Measurements from ENCODE around the gene LRRTM2. TPM values are rescaled to one million over a fixed set of nuclear protein-coding genes. Genes with fewer than 3 reads are reported as not detected.
A peak's percentile ranks its signal among the peaks of the same experiment; 100 is the strongest.
"Not testable (repeated sequence)": the region's sequence is repeated elsewhere in the genome, so short reads cannot be mapped to it uniquely, and the experiment has no call there.

LRRTM2 gene
- total RNA-seq = 0.06 TPM in 1 of 2 replicates, not detected in the other

GRCh38 chr5:138874771-138875551, at the start of gene LRRTM2:
TSS of gene LRRTM2 (minus strand) at chr5:138875335. CDS start at chr5:138874911, 424 bp downstream.
- DNase-seq (ENCODE audit: extremely low read depth, low read depth, low spot score) = no peak

- no peak for DNase-seq (ENCODE audit: extremely low read depth, low read depth, low spot score)
Measured at GRCh38 chr5:138922494-138922893, 47.4 kb upstream of the LRRTM2 start.

GRCh38 chr5:138921362-138921761, 46.2 kb upstream of the LRRTM2 start:
- DNase-seq (ENCODE audit: extremely low read depth, low read depth, low spot score) = not testable (repeated sequence)

DNA sequence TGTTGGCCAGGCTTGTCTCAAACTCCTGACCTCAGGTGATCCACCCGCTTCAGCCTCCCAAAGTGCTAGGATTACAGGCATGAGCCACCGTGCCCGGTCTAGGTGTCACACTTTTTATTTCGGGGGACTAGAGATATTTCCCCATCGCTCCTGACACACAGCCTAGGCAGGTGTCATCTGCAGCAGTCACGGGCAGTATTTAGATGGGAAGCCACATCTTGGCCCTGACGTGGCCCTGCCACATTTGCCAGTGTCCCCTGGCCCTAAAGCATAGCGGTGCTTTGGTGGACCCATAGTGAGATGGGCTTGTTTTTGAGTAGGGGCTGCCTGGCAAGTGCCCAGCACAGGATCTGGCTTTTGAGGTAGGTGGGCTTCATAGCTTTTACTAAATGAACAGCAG, 45.0 kb upstream of the LRRTM2 start:
- DNase-seq (ENCODE audit: extremely low read depth, low read depth, low spot score) = no peak

DNA sequence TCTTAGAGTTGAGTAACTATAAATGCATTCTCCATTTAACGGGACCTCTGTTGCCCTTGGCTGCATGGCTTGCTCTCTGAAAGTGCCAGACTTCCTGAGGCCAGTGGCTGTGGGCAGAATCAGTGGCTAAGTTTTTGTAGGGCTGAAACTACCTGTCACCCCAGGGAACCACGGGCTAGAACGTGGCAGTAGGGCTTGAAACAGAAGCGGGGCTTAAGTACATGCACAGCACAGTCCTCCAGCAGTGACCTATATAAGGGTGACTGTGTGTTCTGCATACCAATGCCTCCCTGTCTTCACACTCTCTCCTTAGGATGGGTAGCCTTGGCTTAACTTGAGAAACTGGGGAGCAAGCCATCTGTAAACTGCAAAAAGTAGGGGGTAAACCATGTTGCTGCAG, 43.6 kb upstream of the LRRTM2 start:
- DNase-seq (ENCODE audit: extremely low read depth, low read depth, low spot score) = no peak

DNA sequence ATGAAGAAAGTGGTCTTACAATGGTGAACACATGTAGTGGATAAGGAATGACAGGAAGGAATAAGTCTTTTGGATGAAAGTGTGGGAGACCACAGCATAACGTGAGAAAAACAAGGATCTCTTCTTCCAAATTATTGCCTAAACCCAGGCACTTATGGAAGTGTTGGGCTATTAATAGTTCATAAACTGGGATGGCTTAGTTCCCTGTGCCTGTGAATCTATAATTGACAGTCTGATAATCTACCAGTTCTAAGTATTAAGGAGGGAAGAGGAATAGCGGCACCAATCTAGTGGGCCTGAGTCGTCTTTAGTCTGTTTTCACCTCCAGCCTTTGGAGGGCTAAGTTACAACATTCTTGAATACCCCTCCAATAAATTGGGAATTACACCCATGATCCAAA, 39.2 kb upstream of the LRRTM2 start:
- DNase-seq (ENCODE audit: extremely low read depth, low read depth, low spot score) = no peak

- DNase-seq (ENCODE audit: extremely low read depth, low read depth, low spot score) = no peak
Measured at GRCh38 chr5:138913773-138914172, 38.6 kb upstream of the LRRTM2 start.

DNA sequence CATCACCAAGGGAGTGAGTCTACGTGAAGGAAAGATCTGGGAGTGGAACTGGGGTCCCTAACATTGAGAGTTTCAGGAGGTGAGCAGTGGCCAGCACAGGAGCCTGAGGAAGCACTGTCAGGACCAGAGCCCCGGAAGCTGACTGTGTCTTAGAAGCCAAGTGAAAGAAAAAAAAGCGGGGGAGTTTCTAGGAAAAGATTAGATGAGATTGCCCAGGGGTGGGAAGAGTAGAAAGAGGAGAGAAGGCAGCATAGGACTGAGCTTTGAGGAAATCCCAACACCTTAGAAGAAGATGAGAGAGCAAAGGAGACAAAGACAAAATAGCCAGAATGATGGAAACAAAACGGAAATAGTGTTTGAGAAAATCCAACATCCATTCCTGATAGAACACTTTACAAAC, 37.0 kb upstream of the LRRTM2 start:
- no peak for DNase-seq (ENCODE audit: extremely low read depth, low read depth, low spot score)

- DNase-seq (ENCODE audit: extremely low read depth, low read depth, low spot score) = no peak
Measured at GRCh38 chr5:138911441-138911840, 36.3 kb upstream of the LRRTM2 start.

DNA sequence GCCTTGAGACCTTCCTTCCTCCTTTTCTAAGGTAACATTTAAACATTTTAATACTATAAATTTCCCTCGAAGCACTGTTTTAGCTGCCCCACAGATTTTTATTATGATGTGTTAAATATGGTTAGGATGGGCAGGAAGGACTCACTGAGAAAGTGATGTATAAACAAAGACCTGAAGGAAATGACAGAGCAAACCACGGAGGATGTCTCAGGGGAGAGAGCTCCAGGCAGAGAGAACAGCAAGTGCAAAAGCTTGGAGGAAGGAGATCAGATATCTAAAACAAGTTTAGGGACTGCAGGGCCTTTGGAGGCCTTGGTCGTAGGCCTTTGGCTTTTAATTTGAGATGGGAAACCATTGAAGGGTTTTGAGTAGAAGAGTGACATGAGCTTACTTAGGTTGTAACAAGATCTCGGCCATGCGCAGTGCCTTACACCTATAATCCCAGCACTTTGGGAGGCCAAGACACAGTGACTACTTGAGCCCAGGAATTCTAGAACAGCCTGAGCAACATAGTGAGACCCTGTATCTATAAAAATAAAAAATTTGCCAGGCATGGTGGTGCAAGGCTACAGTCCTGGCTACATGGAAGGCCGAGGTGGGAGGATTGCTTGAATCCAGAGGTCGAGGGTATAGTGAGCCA, 35.5 kb upstream of the LRRTM2 start:
- no peak for DNase-seq (ENCODE audit: extremely low read depth, low read depth, low spot score)

DNA sequence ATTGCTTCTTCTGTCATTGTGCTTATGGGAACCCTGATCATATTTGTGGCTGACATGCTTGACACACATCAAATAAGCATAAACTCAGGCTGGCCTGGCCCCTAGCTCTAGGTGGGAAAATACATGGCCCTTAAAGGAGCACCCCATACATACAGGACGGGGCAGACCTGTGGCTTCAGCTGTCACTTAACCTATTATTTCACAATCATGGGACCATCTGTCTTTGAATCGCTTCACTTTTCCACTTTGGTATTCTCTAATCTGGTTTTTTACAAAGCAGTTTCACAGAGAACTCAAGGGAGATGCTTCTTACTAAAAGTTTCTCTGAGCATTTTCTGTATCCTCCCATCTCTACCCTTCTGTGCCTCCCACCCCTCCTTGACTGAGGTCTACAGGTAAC, 34.6 kb upstream of the LRRTM2 start:
- DNase-seq (ENCODE audit: extremely low read depth, low read depth, low spot score) = no peak

DNA sequence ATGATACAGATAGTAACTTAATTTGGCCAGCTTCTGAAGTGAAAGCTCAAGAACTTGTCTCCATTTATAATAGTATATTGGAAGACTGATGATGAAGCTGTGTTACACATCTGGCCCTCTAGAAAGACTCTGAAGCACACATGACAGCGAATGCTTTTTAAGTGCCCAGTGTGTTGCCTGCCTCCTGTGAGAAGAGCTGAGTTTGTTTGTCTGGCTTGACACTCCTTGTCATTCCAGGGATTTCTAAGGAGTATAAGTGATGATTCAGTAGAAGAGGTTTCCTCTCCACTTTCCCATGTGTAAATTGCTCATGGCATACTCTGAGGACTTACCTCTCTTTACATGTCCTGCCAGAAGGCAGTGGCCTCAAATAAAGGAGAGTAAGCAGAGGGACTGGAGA, 30.4 kb upstream of the LRRTM2 start:
- no peak for DNase-seq (ENCODE audit: extremely low read depth, low read depth, low spot score)

- DNase-seq (ENCODE audit: extremely low read depth, low read depth, low spot score) = peak; percentile 65
Measured at GRCh38 chr5:138903130-138903775, 28.1 kb upstream of the LRRTM2 start.

- no peak for DNase-seq (ENCODE audit: extremely low read depth, low read depth, low spot score)
Measured at GRCh38 chr5:138901716-138902115, 26.6 kb upstream of the LRRTM2 start.

DNA sequence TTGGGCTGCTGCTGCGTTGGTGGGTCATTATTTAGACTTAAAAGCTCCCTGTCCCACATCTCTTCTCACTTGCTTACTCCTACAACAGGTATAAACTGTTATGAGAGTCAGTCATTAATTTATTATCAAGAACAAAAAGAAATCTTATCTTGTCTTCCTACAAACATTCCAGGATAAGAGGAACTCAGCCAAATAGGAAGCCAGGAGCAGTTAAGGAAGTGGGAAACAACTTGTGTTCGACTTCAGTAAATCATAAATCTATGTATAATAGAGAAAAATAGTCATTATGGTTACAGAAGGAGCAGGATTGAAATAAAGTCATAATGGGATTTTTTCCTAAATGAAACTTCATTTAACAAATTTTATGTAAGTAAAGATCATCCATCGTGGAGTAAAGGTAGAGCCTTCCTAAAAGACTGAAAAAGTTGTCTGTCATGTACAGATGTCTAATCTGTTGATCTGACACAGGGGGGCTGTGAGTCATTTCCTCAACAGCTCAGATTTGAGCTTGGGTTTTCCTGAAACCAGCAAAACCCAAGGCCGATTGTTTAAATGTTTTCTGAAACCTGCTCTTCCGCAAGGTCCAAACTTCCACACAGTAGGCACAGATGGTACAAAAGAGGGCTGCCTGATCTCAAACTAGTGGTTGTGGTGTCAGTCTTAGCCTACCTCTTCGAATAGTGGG, 25.3 kb upstream of the LRRTM2 start:
- peak; percentile 70 for DNase-seq (ENCODE audit: extremely low read depth, low read depth, low spot score)

DNA sequence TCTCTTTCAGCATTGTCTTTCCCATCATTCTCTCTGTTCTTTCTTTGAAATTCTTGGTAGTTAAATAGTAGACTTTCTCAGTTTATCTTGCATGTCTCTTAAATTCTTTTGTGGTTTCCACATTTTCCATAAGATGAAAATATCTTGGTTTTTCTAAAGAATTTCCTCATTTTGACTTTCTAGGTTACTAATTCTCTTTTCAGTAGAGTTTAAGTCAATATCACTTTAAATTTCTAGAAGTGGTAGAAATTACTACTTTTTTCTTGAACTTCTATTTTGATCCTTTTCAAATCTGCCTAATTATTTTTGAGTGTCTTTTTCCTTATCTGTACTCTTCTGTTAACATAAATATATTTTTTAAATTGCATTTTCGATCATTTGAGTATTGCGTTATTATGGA, 23.6 kb upstream of the LRRTM2 start:
- no peak for DNase-seq (ENCODE audit: extremely low read depth, low read depth, low spot score)

DNA sequence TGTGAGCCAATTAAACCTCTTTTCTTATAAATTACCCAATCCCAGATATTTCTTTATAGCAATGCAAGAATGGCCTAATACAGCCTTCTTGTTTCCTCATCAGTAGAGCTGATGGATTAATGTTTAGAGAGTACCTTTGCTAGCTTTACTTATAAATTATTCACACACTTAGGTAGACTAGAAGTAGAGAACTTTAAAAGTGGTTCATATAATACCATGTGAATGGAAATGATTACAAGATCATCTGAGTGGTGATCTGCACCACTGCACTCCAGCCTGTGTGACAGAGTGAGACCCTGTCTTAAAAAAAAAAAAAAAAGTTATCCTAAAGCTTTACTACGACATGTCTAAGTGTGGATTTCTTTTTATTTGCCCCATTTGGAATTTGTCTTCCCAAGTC, 23.2 kb upstream of the LRRTM2 start:
- no peak for DNase-seq (ENCODE audit: extremely low read depth, low read depth, low spot score)

- no peak for DNase-seq (ENCODE audit: extremely low read depth, low read depth, low spot score)
Measured at GRCh38 chr5:138895918-138896317, 20.8 kb upstream of the LRRTM2 start.

DNA sequence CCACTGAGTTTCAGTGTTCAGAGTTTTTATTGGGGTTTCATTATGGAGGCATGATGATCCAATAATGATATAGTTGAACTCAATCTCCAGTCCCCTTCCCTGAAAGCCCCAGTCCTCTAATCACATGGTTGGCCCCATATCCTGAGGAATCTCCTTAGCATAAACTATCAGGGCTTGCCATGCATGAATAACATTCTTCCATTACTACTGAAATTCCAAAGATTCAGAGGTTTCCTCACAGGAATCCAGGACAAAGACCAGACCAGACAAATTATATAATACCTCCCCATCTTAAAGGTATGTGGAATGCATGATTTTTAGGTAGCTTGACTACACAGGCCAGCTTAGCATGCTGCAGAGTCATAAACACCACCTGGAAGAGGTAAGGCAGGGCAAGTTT, 15.5 kb upstream of the LRRTM2 start:
- no peak for DNase-seq (ENCODE audit: extremely low read depth, low read depth, low spot score)

DNA sequence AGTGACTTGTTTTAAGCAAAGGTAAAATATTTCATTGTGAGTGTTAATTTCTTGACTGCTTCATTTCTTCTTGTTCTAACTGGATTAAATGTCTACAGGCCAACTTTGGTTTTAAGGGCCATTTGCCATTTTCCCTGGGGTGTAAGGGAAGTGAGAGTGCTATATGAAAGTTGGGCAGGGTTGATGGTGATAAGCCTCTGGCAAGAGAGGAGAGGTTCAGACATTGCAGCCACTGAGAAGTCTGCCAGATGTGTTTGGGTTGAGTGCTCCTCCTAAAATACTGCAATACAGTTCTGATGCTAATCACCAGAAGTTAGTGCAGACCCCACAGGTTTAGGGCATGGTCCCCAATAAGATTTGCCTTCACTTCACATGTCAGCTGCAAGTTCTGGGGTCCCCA, 14.9 kb upstream of the LRRTM2 start:
- DNase-seq (ENCODE audit: extremely low read depth, low read depth, low spot score) = no peak

- DNase-seq (ENCODE audit: extremely low read depth, low read depth, low spot score) = no peak
Measured at GRCh38 chr5:138884554-138884953, 9.4 kb upstream of the LRRTM2 start.
